Activated T-cell treated with anti-CD3 and anti-CD28 coated beads for 4 hours (primary cell): ENCODE measurements around the gene DUSP1.

Source experiments
- DNase-seq: peaks from one replicate; pipeline ENCODE4 v3.0.0-alpha.2; 2020

The DUSP1 gene

DNA sequence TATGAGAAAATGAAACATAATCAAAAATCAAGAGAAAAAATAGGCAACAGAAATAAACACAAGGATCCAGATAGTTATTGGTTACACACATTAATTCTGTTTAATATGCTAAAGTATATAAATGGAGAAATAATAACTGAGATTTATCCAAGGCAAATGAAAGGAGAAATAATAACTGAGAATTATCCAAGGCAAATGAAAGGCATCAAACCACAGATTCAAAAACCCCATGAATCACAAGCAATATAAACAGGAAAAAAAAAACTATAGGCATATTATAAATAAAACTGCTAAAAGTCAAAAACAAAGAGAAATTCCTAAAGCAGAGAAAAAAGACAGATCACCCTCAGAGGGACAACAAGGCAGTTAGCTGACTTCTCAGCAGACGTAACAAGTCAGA lies 10.9 kb downstream of the DUSP1 start:
- no peak for DNase-seq

DNA sequence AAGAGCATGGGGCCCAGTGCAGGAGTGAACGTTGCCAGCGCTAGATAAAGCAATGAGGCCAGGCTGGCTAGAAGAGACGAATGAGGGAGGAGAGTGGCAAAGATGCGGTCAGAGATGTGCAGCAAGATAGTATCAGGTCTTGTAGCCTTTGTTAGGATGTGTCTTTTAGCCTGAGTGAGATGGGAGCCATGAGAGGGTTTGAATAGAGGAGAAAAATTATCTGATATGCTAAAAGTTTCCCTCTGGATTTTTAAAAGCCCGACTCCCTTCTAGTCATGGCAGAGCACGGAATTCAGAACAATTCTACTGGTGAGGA lies 12.2 kb downstream of the DUSP1 start:
- no peak for DNase-seq

DNA sequence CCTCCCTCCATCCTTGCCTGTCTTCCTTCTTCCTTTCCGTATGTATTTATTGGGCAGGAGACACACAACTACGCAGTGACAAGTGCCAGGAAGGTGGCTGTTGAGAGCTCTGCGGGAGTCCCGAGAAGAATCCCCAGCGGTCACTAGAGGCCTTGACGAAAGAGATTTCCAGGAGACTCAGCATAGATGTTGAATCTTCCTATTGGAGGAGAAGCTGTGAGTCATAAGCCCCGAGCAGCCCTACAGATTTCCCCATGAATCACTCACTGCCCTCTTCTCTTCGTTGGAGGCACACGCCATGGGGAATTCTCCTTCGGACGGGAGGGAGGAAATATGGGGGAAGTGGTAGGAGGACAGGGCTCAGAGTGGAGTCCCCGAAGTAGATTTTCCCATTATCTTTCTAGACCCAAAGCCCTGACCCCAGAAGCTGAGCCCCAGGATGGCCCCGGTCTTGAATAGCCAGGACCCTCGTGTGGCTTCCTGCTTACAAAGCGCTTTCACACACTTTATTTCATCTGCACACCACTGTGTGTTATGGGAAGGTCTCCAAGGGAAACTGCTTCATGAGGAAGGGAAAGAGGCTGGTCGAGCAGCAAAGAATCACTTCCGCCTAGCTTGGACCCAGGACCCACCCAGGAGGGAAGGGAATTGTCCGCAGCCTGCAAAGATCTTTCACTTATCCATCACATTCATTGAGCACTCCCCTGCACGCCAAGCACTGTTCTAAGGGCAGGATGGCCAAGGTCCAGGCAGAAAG lies 12.7 kb downstream of the DUSP1 start:
- DNase-seq, result no peak

DNA sequence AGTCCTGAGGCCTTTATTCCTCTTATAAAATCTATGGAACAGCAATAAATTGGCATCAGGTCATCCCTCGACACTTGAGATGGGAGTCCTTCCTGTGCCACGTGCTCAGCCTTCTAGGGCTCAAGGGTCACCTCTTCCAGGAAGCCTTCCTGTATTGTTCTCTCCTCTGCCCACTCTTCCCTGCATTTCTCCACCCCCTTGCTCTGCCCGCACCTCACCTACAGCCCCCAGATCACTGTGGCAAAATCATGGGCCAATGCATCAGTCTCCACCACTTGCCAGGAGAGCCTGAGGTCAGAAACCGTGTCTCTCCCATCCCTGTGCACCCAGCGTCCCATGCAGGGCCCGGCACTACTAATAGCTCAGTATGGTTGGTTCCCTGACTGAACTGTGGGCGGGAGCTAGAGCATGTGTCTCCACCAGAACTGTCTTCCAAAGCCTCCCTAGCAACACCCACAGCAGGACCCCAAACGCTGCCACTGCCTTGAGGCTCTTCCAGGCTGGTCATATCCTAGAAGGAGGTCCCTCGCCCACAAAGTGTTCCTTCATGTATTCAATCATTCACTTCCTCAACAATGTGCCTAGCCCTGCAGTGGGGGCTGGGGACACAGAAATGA lies 13.5 kb downstream of the DUSP1 start:
- no peak for DNase-seq

DNA sequence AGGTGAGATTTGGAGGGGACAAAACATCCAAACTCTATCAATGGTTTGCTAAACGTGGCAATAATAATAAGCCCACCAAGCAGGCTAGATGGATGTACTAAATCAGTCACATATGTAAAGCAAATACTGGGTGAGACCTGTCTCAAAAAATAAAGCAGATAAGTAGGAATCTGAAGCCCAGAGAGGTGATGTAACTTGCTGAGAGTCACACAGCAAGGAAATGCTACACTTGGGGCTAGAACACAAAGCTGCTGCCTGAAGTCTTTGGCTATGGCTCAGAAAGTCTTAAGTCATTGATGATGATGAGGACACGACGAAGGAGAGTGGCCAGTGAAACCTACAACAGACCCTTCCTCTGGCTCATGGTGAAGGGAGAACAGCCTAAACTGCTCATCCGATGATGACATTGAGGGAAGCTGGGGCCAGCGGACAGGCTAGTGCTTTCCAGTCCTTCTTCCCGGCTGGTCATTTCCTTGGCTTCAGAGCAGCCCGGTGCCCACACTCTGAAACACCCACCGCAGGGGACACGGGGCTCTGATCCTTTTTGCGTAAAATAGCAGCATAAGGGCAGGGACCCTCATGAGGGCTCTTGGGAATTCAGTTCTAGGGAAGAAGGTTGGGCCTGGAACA lies 14.1 kb downstream of the DUSP1 start:
- no peak for DNase-seq

DNA sequence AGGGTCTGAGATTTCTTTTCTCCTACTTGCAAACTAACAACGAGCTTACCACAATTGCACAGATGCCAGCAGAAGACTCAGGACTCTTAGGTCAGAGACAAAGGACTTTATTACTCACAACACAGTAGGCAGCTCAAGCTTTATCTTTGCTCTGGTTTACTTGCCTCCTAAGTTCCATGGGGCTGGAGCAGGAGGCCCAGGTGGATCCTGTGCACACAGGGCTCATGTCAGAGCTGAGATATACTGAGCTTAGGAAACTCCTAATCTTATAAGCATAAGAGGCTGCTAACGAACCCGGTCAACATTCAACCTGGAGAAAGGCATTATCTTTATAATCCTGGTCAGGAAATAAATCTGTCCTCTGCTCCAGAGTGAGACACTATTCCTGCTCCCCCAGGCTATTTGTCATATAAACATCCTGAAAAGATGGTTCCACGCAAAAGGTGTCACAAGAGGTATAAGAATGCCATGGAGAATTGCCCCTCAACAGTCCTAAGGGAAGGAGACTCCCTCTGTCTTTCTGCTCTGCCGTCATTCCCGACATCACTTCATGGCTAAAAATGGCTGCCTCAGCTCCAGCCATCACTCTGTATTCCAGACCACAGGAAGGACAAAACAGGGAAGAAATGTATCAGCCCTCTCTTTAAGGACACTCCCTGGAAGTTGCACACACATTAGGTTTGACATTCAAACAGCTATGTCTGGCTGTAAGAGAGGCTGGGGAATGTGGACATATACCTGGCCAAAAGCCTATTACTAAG lies 16.2 kb downstream of the DUSP1 start:
- no peak for DNase-seq

DNA sequence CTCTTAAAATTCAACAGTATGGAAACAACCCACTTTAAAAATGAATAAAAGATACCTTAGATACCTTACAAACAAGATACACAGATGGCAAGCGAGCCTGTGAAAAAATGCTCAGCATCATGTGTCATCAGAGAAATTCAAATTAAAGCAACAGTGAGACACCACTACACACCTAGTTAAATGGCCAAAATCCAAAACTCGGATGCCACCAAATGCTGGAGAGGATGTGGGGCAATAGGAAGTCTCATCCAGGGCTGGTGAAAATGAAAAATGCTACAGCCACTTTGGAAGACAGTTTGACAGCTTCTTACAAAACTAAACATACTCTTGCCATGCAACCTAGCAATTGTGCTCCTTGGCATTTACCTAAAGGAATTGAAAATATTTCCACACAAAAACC lies 17.9 kb downstream of the DUSP1 start:
- no peak for DNase-seq

DNA sequence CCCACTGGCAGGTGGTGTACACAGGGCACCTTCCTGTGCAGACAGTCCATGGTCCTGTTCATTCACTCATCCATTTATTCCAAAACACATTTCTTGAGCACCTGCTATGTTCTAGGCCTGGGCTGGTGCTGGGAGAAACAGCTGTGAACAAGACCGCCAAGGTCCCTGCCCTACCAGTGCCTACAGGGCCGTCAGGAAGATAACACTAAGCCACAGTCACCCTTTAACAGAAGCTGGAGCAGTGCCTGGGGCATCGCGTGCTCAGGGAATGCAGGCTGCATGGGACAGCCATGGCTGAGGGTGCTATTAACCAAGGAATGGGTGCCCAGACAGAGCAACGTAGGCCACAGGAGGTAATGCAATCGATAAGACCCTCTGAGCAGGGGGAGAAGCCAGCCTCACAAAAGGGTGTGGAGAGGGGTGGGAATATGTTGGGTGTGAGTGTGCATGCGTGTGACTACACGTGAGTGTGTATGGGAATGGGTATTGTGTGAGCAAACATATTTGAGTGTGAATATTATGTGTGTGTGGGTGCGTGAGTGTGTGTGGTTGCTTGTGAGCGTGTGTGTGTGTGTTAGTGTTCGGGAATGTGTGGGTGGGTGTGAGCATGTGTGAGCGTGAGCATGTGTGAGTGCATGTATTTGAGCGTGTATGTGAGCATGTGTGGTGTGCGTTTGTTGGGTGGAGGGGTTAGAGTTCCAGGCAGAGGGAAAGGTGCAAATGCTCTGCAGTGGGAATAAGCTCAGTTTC lies 19.1 kb downstream of the DUSP1 start:
- no peak for DNase-seq

DNA sequence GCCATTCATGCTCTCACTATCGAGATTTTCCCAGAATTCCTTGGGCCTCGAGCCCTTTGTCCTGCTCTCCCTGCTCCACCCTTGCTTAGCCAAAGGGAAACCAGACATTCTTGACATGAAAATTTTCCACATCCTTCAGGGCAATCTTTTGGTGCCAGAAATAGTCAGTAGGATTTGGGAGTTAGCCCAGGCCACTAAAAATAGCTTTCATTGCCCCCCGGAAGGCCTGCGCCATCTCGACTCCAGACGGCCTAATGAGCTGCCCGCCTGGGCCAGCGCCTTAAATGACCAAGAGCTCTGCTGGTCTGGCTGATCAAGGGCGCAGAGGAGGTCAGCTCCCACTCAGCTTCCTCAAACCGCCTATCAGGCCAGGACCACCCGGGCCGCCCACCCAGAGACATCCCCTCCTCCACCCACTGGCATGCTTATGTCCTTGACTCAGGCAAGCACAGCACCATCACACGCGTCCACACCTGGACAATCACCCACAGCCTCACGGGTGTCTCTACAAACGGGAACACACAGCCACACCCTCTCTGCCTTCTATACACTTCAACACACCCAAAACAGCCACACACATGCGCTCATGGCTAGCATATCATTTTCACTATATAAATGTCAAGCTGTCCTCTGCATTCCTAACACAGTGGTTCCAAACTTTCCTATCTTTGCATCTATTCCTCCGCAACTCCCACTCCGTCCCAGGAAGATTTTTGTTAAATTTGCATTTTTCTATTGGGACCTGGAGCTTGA lies 20.9 kb downstream of the DUSP1 start:
- no peak for DNase-seq

DNA sequence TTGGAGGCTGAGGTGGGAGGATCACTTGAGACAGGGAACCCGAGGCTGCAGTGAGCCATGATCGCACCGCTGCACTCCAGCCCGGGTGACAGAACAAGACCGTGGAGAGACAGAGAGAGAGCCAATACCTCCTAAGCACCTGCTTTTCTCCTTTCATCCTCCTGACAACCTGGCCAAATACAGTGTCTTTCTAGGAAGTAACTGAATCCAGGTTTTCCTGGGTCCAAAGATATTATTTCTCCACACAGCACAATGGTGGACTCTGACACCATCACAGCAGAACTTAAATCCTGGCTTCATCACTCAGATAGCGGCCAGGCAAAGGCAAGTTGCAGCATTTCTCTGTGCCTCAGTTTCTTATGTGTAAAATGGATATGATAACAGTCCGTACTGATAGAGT lies 21.9 kb downstream of the DUSP1 start:
- DNase-seq, result no peak

DNA sequence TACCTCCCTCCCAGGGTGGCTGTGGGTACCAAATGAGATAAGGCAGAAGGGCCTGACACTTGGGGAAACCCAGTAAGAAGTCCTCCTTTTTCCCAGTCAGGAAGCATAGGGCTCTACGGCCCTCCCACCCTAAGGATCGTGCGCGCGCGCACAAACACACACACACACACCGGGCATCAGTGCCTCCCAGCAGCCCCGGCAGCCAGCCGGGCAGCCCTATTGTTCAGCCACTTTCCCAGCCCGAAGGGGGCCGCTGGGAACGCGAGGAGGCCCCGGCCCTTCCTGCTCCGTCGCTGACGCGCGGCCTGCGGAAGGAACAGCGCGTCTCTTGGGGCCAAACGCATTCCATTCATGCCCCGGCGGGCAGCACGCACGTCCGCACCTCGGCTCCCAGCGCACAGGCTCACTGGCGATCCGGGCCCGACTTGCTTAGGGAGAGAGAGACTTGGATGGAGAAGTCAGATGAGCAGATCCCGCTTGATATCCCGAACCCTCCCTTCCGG lies 22.6 kb downstream of the DUSP1 start:
- no peak for DNase-seq

DNA sequence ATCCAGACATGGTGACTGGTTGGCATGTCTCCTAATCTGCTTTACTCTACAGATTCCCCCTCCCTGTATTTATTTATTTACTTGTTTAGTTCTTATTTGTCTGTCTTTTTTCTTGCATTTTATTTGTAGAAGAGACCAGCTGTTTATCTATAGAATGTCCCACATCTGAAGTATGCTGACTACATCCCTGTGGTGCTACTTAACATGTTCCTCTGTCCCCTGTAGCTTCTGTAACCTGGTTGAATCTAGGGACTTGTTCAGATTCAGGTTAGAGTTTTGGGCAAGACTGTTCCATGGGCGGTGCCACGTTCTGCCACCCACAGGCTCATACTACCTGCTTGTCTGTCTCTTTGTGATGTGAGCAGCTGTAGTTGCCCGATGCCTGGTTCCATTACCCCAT lies 23.5 kb downstream of the DUSP1 start:
- no peak for DNase-seq

DNA sequence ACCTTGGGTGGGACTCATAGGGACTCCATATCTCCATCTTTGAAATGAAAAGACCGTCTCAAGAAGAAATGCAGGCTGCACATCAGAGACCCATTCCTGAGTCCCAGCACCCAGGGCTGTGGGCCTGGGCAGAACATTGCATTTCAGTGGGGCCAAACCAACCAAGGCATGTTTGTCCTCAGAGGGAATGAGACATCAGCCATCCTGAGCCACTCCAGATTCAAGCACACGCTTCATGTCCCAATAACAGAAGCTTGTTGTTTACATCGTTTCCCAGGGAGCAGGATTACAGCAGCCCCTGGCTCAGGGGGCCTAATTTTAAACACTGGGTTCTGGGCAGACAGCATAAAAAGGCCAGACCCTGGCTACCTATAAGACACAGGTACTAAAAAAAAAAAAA lies 24.3 kb downstream of the DUSP1 start:
- DNase-seq, result no peak

DNA sequence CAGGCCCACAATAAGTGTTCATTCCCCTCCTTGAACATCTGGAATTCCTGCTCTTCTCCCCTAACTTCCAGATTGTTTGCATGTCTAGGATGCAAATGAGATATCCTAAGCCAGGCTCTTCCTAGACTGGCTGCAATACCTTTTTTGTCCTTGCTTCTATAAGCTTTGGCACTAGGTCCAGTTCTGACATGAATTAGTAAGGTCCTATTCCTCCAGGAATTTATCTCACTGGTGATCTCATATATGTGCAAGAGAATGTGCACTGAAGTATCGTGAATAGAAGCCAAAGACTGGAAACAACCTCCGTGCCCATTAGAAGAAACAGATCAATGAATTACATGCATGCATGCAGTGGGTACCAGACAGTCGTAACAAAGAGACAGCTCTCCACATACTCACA lies 25.2 kb downstream of the DUSP1 start:
- DNase-seq, result no peak

DNA sequence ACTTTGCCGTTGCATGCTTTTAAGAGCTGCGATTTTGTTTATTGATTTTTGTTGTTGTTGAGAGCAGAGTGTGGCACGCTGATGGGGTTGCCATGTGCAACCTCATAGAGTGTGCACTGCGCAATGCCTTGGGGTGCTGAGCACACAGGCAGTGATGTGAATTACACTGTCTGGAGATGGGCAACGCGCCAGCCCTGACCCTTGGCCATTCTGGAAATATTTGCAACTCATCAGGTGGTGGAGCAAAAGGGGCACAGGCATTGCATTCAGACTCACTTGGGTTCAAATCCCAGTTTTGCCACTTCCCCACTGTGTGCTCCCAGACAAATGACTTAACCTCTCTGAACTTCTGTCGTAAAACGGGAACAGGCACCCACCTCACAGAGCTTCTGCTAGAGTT lies 25.6 kb downstream of the DUSP1 start:
- no peak for DNase-seq

DNA sequence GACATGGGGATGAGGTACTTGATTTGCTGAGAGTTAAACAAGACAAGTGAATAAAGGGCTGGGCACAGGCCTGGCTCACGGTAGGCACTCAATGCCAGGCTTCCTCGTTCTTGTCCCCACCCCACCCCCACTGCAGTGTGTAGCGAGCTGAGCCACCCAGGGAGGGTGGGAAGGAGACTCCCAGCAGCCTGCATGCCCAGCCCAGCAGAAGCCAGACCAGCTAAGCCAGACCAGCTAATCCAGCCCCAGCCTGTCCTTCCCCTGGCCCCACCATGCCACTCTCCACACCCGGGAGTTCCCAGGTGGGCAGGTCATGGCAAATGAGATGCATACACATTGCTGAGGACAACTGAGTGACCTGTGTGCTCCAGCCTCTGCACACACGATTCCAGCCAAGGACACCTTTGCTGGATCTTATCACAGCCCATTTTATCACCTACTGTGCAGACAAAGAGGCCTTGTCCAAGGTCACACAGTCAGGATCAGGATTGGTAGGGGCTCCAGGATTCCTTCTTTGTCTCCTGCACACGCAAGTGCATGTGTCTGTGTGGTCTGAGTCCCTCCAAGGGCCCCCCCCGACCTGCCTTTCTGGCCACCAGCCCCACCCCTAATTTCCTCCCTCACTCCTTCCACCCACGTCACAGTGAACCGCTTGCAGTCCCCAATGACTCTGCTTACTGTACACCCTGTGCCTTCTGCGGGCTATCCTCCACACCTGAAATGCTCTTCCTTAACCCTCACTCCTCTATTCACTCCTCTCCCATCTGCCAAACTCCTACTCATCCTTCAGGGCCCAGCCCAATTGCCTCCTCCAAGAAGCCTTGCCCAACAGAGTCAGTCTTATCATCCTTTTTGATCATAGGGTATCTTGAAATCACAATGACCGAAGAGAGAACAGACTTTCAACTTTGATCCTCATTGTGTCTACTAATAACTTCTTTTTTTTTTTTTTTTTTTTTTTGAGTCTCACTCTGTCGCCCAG lies 26.6 kb downstream of the DUSP1 start:
- DNase-seq, result no peak

DNA sequence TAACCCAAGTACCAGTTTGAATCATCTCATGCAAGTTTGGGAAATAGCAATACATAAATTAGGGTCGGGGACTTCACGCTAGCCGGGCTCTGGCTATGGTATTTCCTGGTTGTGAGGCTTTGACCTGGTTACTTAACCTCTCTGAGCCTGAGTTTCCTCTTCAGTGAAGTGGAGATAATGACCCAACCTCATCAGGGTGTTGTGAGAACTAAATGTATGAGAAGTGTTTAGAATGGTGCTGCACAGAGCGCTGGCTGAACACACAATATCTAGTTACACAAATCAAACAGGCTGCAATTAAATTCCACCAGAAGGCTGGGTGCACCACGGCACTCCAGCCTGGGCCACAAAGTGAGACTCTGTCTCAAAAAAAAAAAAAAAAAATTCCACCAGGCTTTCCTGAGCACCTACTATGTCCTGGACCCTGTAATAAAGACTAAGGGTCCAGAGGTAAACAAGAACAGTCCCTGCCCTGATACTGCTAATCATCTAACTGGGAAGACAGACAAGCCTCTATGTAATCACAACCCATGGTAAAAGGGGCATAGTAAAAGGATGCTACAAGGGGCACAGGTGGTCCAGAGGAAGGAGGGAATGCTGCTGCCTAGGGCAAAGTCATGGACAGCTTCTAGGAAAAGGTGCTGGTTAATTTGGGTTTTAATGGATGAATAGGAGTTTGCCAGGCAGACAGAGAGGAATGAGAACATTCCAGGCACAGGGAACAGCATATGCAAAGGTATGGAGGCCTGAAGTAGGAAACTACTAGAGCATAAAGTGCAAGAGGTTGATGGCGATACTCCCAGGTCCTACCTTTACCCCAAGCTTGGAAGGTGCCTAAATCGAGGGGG lies 27.7 kb downstream of the DUSP1 start:
- no peak for DNase-seq

DNA sequence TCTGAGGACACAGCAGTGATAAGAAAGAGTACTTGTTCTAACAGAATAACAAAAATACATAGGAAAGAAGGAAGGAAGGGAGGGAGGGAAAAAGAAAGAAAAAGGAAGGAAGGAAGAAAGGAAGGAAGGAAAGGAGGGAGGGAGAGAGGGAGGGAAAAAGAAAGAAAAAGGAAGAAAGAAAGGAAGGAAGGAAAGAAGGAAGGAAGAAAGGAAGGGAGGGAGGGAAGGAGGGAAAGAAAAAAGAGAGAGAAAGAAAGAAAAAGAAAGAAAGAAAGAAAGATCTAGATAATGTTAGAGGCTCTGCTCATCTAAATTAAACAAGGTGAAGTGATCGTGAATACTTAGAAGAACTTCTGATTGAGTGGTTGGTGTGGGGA lies 29.8 kb downstream of the DUSP1 start:
- DNase-seq, result no peak

DNA sequence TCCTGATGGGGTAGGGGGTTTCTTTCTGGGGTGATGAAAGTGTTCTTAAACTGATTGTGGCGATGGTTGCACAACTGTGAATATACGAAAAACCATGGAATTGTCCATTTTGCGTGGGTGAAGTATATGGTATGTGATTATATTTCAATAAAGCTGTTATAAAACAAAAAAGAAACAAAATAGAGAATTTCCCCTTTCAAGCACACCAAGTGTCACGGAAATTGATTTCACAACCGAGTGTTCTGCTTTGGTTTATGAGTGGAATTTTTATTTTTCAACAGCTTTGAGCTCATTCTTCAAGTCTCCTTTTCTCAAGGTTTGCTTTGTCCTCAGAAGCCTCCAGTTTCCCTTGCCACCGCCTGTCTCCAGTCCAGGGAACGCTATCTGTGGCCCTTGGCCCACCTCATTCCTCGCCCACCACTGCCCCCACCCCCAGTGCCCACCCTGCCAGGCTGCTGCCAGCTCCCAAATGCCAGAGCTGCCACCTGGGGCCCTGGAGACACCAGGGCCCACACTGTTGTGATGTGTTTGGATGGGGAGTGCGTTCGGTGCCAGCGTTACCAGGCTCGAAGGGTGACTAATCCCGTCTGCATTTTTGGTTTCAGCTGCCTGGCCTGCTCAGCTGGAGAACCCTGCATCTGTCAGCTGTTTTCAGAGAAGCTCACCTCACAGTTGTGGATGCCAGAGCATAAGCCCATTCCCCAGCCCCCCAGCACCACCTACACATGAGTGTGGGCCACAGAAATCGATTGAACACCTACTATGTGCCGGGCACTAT lies 30.4 kb downstream of the DUSP1 start:
- DNase-seq, result no peak
